Inflammatory macrophage treated with lipopolysaccharide for 4 hours (primary cell): ENCODE results near the gene ATP2C1.
A peak's percentile ranks its signal among the peaks of the same experiment; 100 is the strongest.
"Not testable (repeated sequence)": the region's sequence is repeated elsewhere in the genome, so short reads cannot be mapped to it uniquely, and the experiment has no call there.

ENCODE experiments used
- DNase-seq: peaks from one replicate; pipeline ENCODE4 v3.0.0-alpha.2; 2020

ATP2C1 gene

GRCh38 chr3:130990282-130990681, 96.4 kb downstream of the ATP2C1 start:
- DNase-seq = no peak

- no peak for DNase-seq
Observed at GRCh38 chr3:130991126-130991525, 97.2 kb downstream of the ATP2C1 start.

- no peak for DNase-seq
Observed at GRCh38 chr3:130992344-130992743, 98.5 kb downstream of the ATP2C1 start.

GRCh38 chr3:130997289-130997688, 103.4 kb downstream of the ATP2C1 start:
- peak; percentile 71 for DNase-seq

- DNase-seq = no peak
Observed at GRCh38 chr3:131001071-131001470, 107.2 kb downstream of the ATP2C1 start.

GRCh38 chr3:131004603-131005002, 110.7 kb downstream of the ATP2C1 start:
- DNase-seq = no peak

- DNase-seq = no peak
Observed at GRCh38 chr3:131007256-131007655, 113.4 kb downstream of the ATP2C1 start.

- DNase-seq = no peak
Observed at GRCh38 chr3:131007782-131008181, 113.9 kb downstream of the ATP2C1 start.

- DNase-seq = no peak
Observed at GRCh38 chr3:131008326-131008725, 114.4 kb downstream of the ATP2C1 start.

GRCh38 chr3:131009698-131010097, 115.8 kb downstream of the ATP2C1 start:
- DNase-seq = no peak

- DNase-seq = no peak
Observed at GRCh38 chr3:131018970-131019369, 125.1 kb downstream of the ATP2C1 start.

- DNase-seq = peak; percentile 72
Observed at GRCh38 chr3:131020122-131020693, 126.3 kb downstream of the ATP2C1 start.

- no peak for DNase-seq
Observed at GRCh38 chr3:131025539-131025938, 131.7 kb downstream of the ATP2C1 start.

GRCh38 chr3:131026321-131027151, 132.7 kb downstream of the ATP2C1 start, which contains the start of the genes ASTE1 and NEK11:
Gene ASTE1 (minus strand): TSS chr3:131026825. CDS start chr3:131025306, 1,519 bp downstream.
Gene NEK11 (plus strand): TSS chr3:131026877. CDS start chr3:131029709, 2,832 bp downstream.
- DNase-seq = peak; percentile 89

- no peak for DNase-seq
Observed at GRCh38 chr3:131028844-131029243, 135.0 kb downstream of the ATP2C1 start.

GRCh38 chr3:131031660-131032059, 137.8 kb downstream of the ATP2C1 start:
- DNase-seq = no peak

GRCh38 chr3:131033480-131034080, 139.7 kb downstream of the ATP2C1 start:
- DNase-seq = peak; percentile 54

- DNase-seq = no peak
Observed at GRCh38 chr3:131036200-131036816, 142.4 kb downstream of the ATP2C1 start.

GRCh38 chr3:131036986-131037385, 143.1 kb downstream of the ATP2C1 start:
- no peak for DNase-seq

- no peak for DNase-seq
Observed at GRCh38 chr3:131038326-131038725, 144.4 kb downstream of the ATP2C1 start.

GRCh38 chr3:131042271-131042985, 148.5 kb downstream of the ATP2C1 start:
- DNase-seq = not testable (repeated sequence)

GRCh38 chr3:131047582-131047981, 153.7 kb downstream of the ATP2C1 start:
- DNase-seq = no peak

GRCh38 chr3:131048030-131048429, 154.1 kb downstream of the ATP2C1 start:
- no peak for DNase-seq
